PFSK-1 (cell line): Measurements from ENCODE around the gene NOCT.

ENCODE experiments used
- POLR2AphosphoS5 ChIP-seq: IDR thresholded peaks from 2 replicates; pipeline ENCODE4 v1.6.1; 2012; ENCODE audit warnings: low read depth, mild to moderate bottlenecking, control low read depth, low read length, moderate library complexity
- REST ChIP-seq, 2 experiments: IDR thresholded peaks; 2 replicates each; pipeline versions ENCODE4 v1.6.1 to v1.8.0; 2011 to 2012; ENCODE audit warnings: low read depth in 2 of 2, low read length in 2 of 2, control low read depth in 1 of 2, inconsistent platforms in 1 of 2, mild to moderate bottlenecking in 1 of 2, moderate library complexity in 1 of 2; ENCODE audit not compliant: insufficient read depth in 1 of 2
- SIN3A ChIP-seq: IDR thresholded peaks from 2 replicates; pipeline ENCODE4 v1.6.1; 2012; ENCODE audit warnings: mild to moderate bottlenecking, low read length, moderate library complexity, borderline replicate concordance; ENCODE audit not compliant: insufficient read depth
- TAF1 ChIP-seq: IDR thresholded peaks from 2 replicates; pipeline ENCODE4 v1.6.1; 2012; ENCODE audit warnings: low read length, control low read depth, borderline replicate concordance; ENCODE audit not compliant: insufficient read depth

- TF ChIP-seq SIN3A (no peak), TAF1 (no peak), REST (IDR thresholded peaks at IDR 0.05; ENCODE audit: insufficient read depth in 1 of 2, low read depth in 2 of 2, low read length in 2 of 2) (no peak), POLR2AphosphoS5 (no peak)
Measured at GRCh38 chr4:139017861-139018260, 2.3 kb downstream of the NOCT start.
